ENCODE measurements around the gene STPG4. TPM values are rescaled to one million over a fixed set of nuclear protein-coding genes. Genes with fewer than 3 reads are reported as not detected.

STPG4 gene
- total and polyA plus RNA-seq, 12 donors, result 0.06 to 0.45 (median 0.44) TPM; not detected in 9

DNA sequence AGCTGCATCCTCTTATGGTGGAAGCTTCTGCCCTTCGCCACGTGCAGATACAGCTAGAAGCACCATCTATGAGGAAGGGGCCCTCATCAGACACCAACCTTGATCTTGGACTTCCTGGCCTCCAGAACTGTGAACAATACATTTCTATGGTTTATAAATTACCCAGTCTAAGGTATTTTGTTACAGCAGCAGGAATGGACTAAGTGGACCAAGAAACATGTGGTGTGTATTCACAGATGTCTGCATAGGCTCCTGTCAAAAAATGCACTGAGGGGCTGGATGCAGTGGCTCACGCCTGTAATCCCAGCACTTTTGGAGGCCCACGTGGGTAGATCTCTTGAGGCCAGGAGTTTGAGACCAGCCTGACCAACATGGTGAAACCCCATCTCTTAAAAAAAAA is 57.5 kb downstream of the STPG4 start:
- H3K4me3 ChIP-seq, result no peak overlapping the region
- H3K4me1 ChIP-seq, result no peaks in the 10 kb centered on the region
- intact Hi-C loops (cut with DNase I), result no loop called here
- 86 to 88% methylated on average over 4 of the region's 4 CpGs for WGBS, 2 donors
- TF ChIP-seq, protein P1, sequence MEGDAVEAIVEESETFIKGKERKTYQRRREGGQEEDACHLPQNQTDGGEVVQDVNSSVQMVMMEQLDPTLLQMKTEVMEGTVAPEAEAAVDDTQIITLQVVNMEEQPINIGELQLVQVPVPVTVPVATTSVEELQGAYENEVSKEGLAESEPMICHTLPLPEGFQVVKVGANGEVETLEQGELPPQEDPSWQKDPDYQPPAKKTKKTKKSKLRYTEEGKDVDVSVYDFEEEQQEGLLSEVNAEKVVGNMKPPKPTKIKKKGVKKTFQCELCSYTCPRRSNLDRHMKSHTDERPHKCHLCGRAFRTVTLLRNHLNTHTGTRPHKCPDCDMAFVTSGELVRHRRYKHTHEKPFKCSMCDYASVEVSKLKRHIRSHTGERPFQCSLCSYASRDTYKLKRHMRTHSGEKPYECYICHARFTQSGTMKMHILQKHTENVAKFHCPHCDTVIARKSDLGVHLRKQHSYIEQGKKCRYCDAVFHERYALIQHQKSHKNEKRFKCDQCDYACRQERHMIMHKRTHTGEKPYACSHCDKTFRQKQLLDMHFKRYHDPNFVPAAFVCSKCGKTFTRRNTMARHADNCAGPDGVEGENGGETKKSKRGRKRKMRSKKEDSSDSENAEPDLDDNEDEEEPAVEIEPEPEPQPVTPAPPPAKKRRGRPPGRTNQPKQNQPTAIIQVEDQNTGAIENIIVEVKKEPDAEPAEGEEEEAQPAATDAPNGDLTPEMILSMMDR (IDR thresholded peaks at IDR 0.05), result no peak
- no peaks in the 10 kb centered on the region for H3K9me3 ChIP-seq
- H3K27ac ChIP-seq, result no peak overlapping the region
- ATAC-seq (no peak), DNase-seq (no peak)
- H3K27me3 ChIP-seq, result no peaks in the 10 kb centered on the region
- H3K36me3 ChIP-seq, result no peaks in the 10 kb centered on the region

DNA sequence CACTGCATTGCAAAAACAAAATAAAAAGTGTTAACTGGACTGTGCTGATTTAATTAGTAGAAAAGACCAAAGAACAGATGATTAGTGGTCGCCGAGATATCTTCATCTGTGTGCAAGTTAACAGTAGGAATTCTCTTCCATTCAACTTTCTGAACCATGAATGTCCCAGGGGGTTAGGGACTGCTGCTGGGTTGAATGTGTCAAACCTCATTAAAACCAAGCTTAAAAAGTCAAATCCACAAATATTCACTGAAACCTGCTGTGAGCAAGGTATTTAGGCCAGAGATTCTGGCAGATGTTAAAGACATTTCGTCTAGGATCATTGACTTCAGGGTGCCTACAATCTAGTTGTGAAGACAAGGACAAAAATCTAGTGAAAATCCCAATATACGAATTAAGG is 58.7 kb downstream of the STPG4 start:
- Histone ChIP-seq H3K4me1 (peaks cover 0 to 4% (median 0%) of the 10 kb centered on the region in 9 donors), H3K27me3 (no peaks in the 10 kb centered on the region), H3K4me3 (no peak overlapping the region), H3K9me3 (no peaks in the 10 kb centered on the region), H3K36me3 (no peaks in the 10 kb centered on the region), H3K27ac (no peak overlapping the region)
- intact Hi-C loops (cut with DNase I), result no loop called here
- TF ChIP-seq, protein P1 (IDR thresholded peaks at IDR 0.05), result no peak
- no peak for ATAC-seq
- 93 to 94% methylated on average over 4 of the region's 4 CpGs for WGBS, 2 donors
- DNase-seq, result no peak

DNA sequence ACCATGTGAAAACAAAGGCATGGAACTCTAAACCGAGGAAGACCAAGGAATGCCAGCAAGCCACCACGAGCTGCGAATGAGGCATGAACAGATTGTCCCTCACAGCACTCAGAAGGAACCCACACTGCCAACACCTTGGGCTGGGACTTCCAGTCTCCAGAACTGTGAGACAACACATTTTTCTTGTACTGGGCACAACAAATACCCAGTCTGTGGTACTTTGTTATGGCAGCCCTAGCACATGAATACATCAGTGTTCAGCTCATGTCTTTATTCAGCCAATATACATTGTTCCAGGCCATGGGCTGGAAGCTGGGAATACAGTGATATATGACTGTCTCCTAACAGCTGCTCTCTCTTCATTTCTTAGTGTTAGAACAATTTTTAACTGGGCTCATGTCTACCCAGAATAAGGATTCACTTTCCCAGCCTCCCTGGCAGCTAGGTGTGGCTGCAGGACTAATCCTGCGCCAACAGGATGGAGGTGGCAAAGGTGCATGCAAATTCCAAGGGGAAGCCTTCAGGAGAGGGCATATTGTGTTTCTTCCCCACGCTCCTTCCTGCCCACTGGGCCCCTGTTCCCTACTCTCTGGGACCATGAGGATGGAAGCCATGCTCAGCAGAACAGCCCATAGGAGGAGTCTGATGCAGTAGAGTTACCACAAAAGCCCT is 59.6 kb downstream of the STPG4 start:
- no peak overlapping the region for H3K27ac ChIP-seq
- peaks cover 0 to 13% (median 4%) of the 10 kb centered on the region in 9 donors for H3K4me1 ChIP-seq
- H3K4me3 ChIP-seq, result no peak overlapping the region
- H3K27me3 ChIP-seq, result no peaks in the 10 kb centered on the region
- intact Hi-C loops (cut with DNase I), result no loop called here
- TF ChIP-seq, protein P1 (IDR thresholded peaks at IDR 0.05), result no peak
- no peaks in the 10 kb centered on the region for H3K36me3 ChIP-seq
- H3K9me3 ChIP-seq, result no peaks in the 10 kb centered on the region
- WGBS, 2 donors, result 93 to 99% methylated on average over 5 of the region's 5 CpGs
- ATAC-seq, result no peak
- DNase-seq, result no peak

DNA sequence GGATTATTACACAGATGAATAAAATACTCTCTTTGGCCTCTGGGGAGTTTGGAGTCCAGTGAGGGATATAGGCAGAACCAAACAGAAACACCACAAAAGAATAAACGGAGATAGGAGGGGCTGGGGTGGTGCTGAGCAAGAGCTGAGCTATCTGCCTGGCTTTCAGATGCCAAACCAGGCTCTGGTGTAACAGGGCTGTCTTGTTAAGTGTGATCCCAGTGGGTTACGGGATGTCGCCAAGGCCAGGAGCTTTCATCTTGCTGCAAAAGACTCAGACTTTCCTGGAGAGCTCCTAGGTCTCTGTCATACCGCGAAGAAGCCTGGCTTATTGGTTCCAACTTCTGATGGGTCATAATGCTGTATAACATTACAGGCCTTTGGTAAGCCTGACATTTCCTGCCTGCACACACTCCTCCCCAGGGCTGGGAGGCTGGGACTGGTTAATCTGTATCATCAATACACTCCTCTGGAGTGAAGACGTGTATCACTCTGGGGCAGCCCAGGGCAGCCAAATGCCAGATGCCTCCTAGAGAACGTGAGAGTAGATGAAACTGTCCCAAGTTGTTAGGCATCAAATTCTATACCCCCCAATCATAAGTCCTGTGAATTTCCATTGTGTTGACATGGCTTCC is 60.5 kb downstream of the STPG4 start:
- TF ChIP-seq, protein P1 (IDR thresholded peaks at IDR 0.05), result no peak
- intact Hi-C loops (cut with DNase I), result loop anchor here in 1 of 10 donors (5.0 kb wide), 1 partner anchor 48 kb away; no protein-coding TSS in a partner anchor

More for the DNA sequence above, 60.5 kb downstream of the STPG4 start:
- H3K27me3 ChIP-seq, result no peaks in the 10 kb centered on the region
- DNase-seq (no peak), ATAC-seq (no peak)
- no peak overlapping the region for H3K27ac ChIP-seq
- H3K9me3 ChIP-seq, result no peaks in the 10 kb centered on the region
- H3K4me3 ChIP-seq, result no peak overlapping the region
- H3K4me1 ChIP-seq, result peaks cover 0 to 21% (median 10%) of the 10 kb centered on the region in 9 donors
- H3K36me3 ChIP-seq, result no peaks in the 10 kb centered on the region
- 93 to 96% methylated on average over 7 of the region's 7 CpGs for WGBS, 2 donors

Data from heart right ventricle (tissue), 16 donors.